Astrocyte (in vitro differentiated cells and primary cell): Measurements from ENCODE around the gene KDM6B.

ENCODE experiments used
- EZH2 ChIP-seq: IDR thresholded peaks from 2 replicates; pipeline ENCODE4 v1.6.1; 2012; ENCODE audit warnings: mild to moderate bottlenecking, low read length, inconsistent platforms; ENCODE audit not compliant: insufficient read depth
- TF ChIP-seq, protein P1 (sequence below): IDR thresholded peaks from 2 replicates; pipeline ENCODE4 v1.5.1; 2011; ENCODE audit warnings: low read depth, mild to moderate bottlenecking, inconsistent platforms, low read length, moderate library complexity; ENCODE audit not compliant: insufficient read depth

DNA sequence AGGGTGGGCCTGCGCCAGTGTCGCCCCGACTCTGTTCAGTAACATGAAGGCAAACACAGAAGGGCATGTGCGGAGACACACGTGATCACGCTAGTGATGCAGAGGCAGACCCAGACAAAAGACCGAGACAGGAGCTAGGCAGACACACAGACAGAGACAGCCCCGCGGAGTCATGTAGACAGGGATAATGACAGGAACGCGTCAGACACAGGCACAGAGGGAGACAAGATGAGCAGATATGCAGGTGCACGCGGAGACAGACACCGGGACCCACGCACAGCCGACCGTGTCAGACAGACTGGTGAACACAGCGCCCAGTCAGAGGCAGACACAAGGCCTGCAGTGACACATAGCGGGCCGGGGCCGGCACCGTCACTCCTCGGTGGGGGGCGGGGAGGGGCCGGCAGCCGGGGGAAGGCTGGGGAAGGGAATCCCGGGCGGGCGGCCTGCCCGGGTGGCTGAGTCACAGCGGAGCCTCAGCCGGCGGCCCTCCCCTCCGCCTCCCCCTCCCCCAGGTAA, 7.4 kb downstream of the KDM6B start:
- TF ChIP-seq EZH2: no peak
- TF ChIP-seq, protein P1, sequence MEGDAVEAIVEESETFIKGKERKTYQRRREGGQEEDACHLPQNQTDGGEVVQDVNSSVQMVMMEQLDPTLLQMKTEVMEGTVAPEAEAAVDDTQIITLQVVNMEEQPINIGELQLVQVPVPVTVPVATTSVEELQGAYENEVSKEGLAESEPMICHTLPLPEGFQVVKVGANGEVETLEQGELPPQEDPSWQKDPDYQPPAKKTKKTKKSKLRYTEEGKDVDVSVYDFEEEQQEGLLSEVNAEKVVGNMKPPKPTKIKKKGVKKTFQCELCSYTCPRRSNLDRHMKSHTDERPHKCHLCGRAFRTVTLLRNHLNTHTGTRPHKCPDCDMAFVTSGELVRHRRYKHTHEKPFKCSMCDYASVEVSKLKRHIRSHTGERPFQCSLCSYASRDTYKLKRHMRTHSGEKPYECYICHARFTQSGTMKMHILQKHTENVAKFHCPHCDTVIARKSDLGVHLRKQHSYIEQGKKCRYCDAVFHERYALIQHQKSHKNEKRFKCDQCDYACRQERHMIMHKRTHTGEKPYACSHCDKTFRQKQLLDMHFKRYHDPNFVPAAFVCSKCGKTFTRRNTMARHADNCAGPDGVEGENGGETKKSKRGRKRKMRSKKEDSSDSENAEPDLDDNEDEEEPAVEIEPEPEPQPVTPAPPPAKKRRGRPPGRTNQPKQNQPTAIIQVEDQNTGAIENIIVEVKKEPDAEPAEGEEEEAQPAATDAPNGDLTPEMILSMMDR: no peak
